PC-3 (cell line): Measurements from ENCODE around the gene GRB10. TPM values are rescaled to one million over a fixed set of nuclear protein-coding genes. Genes with fewer than 3 reads are reported as not detected.

Source experiments
- ATAC-seq: fragments of 200-7000 bp; cut with Tn5 transposase; 2 replicates; pipeline ENCODE4 v1.9.1; 2020; ENCODE audit warnings: mild to moderate bottlenecking, moderate library complexity
- BruUV-seq: library from RNA; stranded (reverse); fragments of 400-500 nt; replicated peaks from 2 replicates; lab custom pipeline; 2021; lab: Mats Ljungman, UMichigan
- CTCF ChIA-PET: fragments of 300-600 bp; sonication (Branson Sonifier 250); formaldehyde crosslinking; loops from one replicate; lab custom pipeline; 2022; ENCODE audit warnings: antibody characterized with exemption; lab: Charles Lee
- POLR2A ChIA-PET: fragments of 300-600 bp; sonication (Branson Sonifier 250); formaldehyde crosslinking; loops from one replicate; lab custom pipeline; 2022; ENCODE audit warnings: antibody characterized with exemption; ENCODE audit not compliant: unreplicated experiment; lab: Charles Lee
- DNase-seq: peaks from one replicate; pipeline ENCODE4 v3.0.0-alpha.2; 2015
- H2AFZ ChIP-seq: fragments of 300-600 bp; sonication (generic); 2 replicates; pipeline ENCODE4 v1.6.0; 2016; ENCODE audit warnings: antibody characterized with exemption, low read length
- H3F3A ChIP-seq: fragments of 300-600 bp; sonication (generic); one replicate; pipeline ENCODE4 v1.6.0; 2017; ENCODE audit warnings: antibody characterized with exemption, low read length, control low read depth, mild to moderate bottlenecking; ENCODE audit not compliant: unreplicated experiment
- H3K27ac ChIP-seq: fragments of 300-600 bp; sonication (generic); 2 replicates; pipeline ENCODE4 v1.5.1; 2016; ENCODE audit warnings: mild to moderate bottlenecking, low read length
- H3K27me3 ChIP-seq: fragments of 300-600 bp; sonication (generic); 2 replicates; pipeline ENCODE4 v1.6.1; 2016; ENCODE audit warnings: low read length, mixed read lengths
- H3K36me3 ChIP-seq: fragments of 300-600 bp; sonication (generic); 2 replicates; pipeline ENCODE4 v1.6.1; 2016; ENCODE audit warnings: low read depth, mixed run types, low read length, mixed read lengths
- H3K4me1 ChIP-seq: fragments of 300-600 bp; sonication (generic); 2 replicates; pipeline ENCODE4 v1.5.1; 2016; ENCODE audit warnings: low read length; ENCODE audit not compliant: insufficient read depth
- H3K4me2 ChIP-seq: fragments of 300-600 bp; sonication (generic); 2 replicates; pipeline ENCODE4 v1.6.0; 2016; ENCODE audit warnings: low read length
- H3K4me3 ChIP-seq: fragments of 300-600 bp; sonication (generic); 2 replicates; pipeline ENCODE4 v1.5.1; 2016; ENCODE audit warnings: mild to moderate bottlenecking, low read length, mixed read lengths
- H3K79me2 ChIP-seq: fragments of 300-600 bp; sonication (generic); 2 replicates; pipeline ENCODE4 v1.6.1; 2017; ENCODE audit warnings: low read length, mixed read lengths
- H3K9ac ChIP-seq: fragments of 300-600 bp; sonication (generic); 2 replicates; pipeline ENCODE4 v1.6.0; 2016; ENCODE audit warnings: mild to moderate bottlenecking, low read length
- H3K9me2 ChIP-seq: fragments of 300-600 bp; sonication (generic); replicated peaks from 2 replicates; pipeline ENCODE4 v1.6.1; 2016; ENCODE audit warnings: mixed run types, low read length, mixed read lengths
- H3K9me3 ChIP-seq: fragments of 300-600 bp; sonication (generic); 2 replicates; pipeline ENCODE4 v1.6.1; 2016; ENCODE audit warnings: low read length, mixed read lengths
- H4K20me1 ChIP-seq: fragments of 300-600 bp; sonication (generic); 2 replicates; pipeline ENCODE4 v1.6.1; 2016; ENCODE audit warnings: low read length, mixed read lengths
- CTCF ChIP-seq: fragments of 300-600 bp; sonication (generic); conservative IDR thresholded peaks from 2 replicates; pipeline ENCODE4 v1.5.1; 2017; ENCODE audit warnings: antibody characterized with exemption, low read depth, mild to moderate bottlenecking, low read length
- EZH2 ChIP-seq: fragments of 300-600 bp; sonication (generic); IDR thresholded peaks from one replicate; pipeline ENCODE4 v1.6.1; 2017; ENCODE audit warnings: antibody characterized with exemption, mild to moderate bottlenecking, low read length; ENCODE audit not compliant: unreplicated experiment
- EZH2phosphoT487 ChIP-seq: fragments of 300-600 bp; sonication (generic); IDR thresholded peaks from 2 replicates; pipeline ENCODE4 v1.6.1; 2018; ENCODE audit warnings: mild to moderate bottlenecking, antibody characterized with exemption, low read length, borderline replicate concordance
- intact Hi-C: fragments of 100-400 bp; cut with micrococcal nuclease; formaldehyde crosslinking; loops from 2 replicates; pipeline ENCODE4 v1.9.0; 2023
- total RNA-seq: library from RNA; depleted of rRNA; stranded (reverse); fragments of >200 nt; gene quantifications from 2 replicates; pipeline ENCODE4 v1.2.3, GENCODE V29; 2014

GRB10 gene
- total RNA-seq, 1 experiment from 2014 or later: 61.3 TPM

DNA sequence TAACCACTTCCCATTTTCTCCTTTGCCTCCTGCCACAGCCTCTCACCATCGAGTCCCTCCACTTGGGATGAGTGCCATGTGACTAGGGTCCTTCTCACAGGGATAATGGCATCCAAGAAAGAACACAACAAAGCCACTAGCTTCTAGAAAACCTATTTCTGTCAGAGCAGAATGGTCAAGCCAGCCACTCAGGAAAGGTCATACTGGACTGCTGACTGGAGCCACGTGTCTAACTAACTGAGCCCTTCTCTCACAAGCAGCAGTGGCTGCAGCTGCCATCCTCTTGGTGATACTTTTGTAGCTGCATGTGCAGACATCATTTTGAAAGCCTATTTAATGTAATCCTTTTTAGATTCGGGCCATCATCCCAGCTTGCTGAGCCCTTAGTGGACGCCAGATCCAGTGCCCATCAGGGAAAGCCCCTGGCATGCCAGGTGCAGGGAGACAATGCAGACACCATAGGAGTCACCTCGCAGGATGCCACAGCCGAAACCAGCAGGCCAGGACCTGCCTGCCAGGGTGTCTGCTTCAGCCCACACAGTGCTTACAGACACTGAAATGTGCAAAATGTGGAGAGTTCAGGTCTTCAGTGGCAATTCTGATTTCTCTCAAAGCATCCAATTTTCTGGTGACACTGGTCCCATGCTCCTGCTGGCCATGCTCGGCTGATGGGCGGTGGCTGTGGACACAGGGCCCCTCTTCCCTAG, 119.1 kb downstream of the GRB10 start:
- no peaks in the 10 kb centered on the region for H3K9me3 ChIP-seq
- TF ChIP-seq EZH2: no peak
- no peak for TF ChIP-seq CTCF
- TF ChIP-seq EZH2phosphoT487: no peak
- ATAC-seq (no peak), DNase-seq (no peak)
- peaks cover 23% of the 10 kb centered on the region for H3K4me1 ChIP-seq
- H3K79me2 ChIP-seq: peaks cover 6% of the 10 kb centered on the region; the same call in 1 of the 2 replicates
- peaks cover 5% of the 10 kb centered on the region; the same call in 1 of the 2 replicates for H4K20me1 ChIP-seq
- H3K36me3 ChIP-seq: peaks cover 11% of the 10 kb centered on the region; the same call in 1 of the 2 replicates
- intact Hi-C loops: loop anchor here (1.0 kb wide), 1 partner anchor 53 kb away; no protein-coding TSS in a partner anchor
- H3K27me3 ChIP-seq: no peaks in the 10 kb centered on the region
- H3K4me2 ChIP-seq: no peak overlapping the region; the same call in 1 of the 2 replicates
- H3F3A ChIP-seq: no peaks in the 10 kb centered on the region
- H3K27ac ChIP-seq: no peak overlapping the region; the same call in 1 of the 2 replicates
- POLR2A ChIA-PET: no interaction called here
- CTCF ChIA-PET: no interaction called here
- H3K9ac ChIP-seq: no peak overlapping the region
- no peaks in the 10 kb centered on the region for H3K9me2 ChIP-seq
- H3K4me3 ChIP-seq: no peak overlapping the region
- H2AFZ ChIP-seq: no peak overlapping the region
- no TSS peak for BruUV-seq

GRCh38 chr7:50662996-50663395, 119.7 kb downstream of the GRB10 start:
- Histone ChIP-seq H3K9me3 (no peaks in the 10 kb centered on the region), H2AFZ (no peak overlapping the region), H3K36me3 (peaks cover 10% of the 10 kb centered on the region; the same call in 1 of the 2 replicates), H3K27ac (no peak overlapping the region), H3F3A (no peaks in the 10 kb centered on the region), H3K4me3 (no peak overlapping the region), H3K9ac (no peak overlapping the region), H3K4me2 (no peak overlapping the region), H3K27me3 (no peaks in the 10 kb centered on the region), H3K4me1 (peaks cover 23% of the 10 kb centered on the region), H4K20me1 (peaks cover 5% of the 10 kb centered on the region; the same call in 1 of the 2 replicates), H3K79me2 (peaks cover 6% of the 10 kb centered on the region; the same call in 1 of the 2 replicates), H3K9me2 (no peaks in the 10 kb centered on the region)
- ChIA-PET POLR2A (no interaction called here), CTCF (no interaction called here)
- intact Hi-C loops: no loop called here
- no peak for TF ChIP-seq CTCF
- TF ChIP-seq EZH2phosphoT487: no peak
- TF ChIP-seq EZH2: no peak
- no peak for DNase-seq
- ATAC-seq: no peak
- BruUV-seq: no TSS peak
